Fibroblast of skin of right quadriceps (primary cell): ENCODE measurements around the gene KDSR.

Source experiments
- DNase-seq: peaks from one replicate; pipeline ENCODE4 v3.0.0-alpha.2; 2013

KDSR gene, protein sequence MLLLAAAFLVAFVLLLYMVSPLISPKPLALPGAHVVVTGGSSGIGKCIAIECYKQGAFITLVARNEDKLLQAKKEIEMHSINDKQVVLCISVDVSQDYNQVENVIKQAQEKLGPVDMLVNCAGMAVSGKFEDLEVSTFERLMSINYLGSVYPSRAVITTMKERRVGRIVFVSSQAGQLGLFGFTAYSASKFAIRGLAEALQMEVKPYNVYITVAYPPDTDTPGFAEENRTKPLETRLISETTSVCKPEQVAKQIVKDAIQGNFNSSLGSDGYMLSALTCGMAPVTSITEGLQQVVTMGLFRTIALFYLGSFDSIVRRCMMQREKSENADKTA

GRCh38 chr18:63367053-63367953 is at the start of gene KDSR:
KDSR (minus strand) TSS chr18:63367206; CDS start chr18:63367118, 88 bp downstream.
- peak; percentile 99 for DNase-seq

DNA sequence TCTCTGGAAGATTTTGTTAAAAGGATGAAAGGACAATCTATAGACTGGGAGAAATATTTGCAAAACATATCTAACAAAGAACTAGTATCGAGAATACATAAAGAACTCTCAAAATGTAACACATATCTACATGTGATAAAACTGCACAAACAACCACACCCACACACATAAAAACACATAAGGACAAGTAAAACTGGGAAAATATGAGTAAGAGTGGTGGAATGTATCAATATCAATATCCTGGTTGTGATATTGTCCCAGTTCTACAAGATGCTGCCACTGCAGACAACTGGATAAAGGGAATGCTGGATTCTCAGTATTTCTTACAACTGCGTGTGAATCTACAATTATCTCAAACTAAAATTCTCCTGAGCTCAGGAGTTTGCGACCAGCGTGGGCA is 45.9 kb upstream of the KDSR start:
- no peak for DNase-seq

DNA sequence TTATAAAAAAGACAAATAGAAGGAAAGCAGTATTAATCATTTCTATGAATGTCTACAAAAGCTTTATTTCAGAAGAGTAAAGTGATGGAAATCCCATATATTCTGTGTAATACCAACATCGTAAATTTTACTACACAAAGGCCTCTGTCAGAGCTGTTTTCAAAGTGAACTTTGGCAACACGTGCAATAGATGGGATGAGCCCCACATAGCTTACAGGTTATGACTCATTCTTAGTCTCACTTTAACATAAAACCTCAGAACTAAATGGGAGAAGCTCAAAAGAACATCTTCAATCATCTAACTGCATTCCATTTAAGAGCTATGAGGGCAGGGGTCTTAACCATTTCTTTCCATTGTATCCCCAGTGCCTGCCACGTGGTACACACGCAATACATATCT is 43.8 kb upstream of the KDSR start:
- peak; percentile 73 for DNase-seq

DNA sequence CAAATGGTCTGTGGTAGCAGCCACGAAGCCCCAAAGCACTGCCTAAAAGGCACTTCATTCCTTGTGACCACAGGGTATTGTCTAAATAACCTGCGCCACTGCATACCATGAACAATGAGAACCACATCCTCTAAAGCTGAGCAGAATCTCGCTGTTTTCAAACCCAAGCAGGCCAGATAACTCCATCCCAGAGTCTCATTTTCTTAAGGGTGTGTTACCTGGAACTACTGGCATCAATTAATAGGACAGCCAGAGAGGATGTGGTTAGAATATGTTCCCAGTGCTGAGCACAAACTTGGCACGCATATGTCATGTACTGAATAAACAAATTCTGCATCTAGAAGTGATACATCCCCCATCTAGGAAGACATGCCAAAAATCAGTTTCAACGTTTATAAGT is 42.3 kb upstream of the KDSR start:
- DNase-seq = no peak

DNA sequence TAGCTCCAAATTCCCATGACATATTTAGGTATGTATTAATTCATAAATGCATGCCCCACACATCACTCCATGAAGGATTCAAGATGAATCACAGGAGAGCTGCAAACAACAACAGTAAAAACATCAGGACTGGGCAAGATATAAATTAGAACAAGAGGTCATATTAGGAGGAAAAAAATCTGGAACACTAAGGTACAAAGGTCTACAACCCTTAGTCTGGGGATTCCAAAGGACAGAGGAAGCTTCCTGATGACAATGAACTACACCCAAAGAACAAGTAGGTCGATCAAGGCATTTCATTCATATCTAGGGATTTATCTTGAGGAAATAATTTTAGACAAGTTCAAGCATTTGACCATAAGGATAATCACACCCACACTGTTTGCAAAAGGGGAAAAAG is 40.7 kb upstream of the KDSR start:
- DNase-seq = no peak

- DNase-seq = no peak
Observed at GRCh38 chr18:63405986-63406385, 39.0 kb upstream of the KDSR start.

- no peak for DNase-seq
Observed at GRCh38 chr18:63402246-63403162, 35.5 kb upstream of the KDSR start.

GRCh38 chr18:63399300-63399699 is 32.3 kb upstream of the KDSR start:
- no peak for DNase-seq

DNA sequence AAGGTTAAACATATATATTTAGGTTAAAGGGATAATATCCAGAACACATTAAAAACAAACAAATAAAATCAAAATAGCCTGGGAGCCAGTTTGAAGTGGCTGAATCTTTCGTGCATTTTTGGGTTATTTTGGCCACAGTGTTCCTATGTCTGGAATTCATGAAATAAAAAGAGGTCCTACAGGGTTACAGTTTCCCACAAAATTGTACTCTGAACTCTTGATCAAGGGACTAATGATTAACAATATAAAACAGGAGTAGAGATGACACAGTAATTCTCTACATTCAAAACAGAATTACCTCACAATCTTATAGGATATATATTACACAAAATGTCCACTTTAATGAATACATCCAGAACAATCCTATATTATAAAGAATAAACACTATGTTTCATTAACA is 30.3 kb upstream of the KDSR start:
- DNase-seq = no peak

- DNase-seq = no peak
Observed at GRCh38 chr18:63395503-63395902, 28.5 kb upstream of the KDSR start.

DNA sequence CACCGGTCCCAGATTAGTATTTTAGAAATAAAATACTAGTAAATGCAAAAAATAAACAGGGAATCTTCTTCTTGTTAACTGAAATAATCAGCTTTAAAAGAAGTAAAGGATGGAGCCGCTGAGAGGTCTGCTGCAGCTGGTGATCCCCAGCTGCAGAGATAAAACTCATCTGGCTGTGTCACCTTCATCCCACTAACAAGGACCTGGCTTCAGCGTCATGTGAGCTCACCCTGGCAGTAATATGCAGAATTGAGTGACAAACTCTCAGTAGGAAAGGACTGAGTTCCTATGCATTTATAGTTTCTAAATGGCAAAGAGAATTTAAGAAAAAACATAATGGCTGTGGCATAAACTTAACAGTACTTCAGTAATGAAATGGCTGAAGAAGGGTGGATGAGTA is 27.9 kb upstream of the KDSR start:
- no peak for DNase-seq

GRCh38 chr18:63387861-63388260 is 20.9 kb upstream of the KDSR start:
- DNase-seq = no peak

DNA sequence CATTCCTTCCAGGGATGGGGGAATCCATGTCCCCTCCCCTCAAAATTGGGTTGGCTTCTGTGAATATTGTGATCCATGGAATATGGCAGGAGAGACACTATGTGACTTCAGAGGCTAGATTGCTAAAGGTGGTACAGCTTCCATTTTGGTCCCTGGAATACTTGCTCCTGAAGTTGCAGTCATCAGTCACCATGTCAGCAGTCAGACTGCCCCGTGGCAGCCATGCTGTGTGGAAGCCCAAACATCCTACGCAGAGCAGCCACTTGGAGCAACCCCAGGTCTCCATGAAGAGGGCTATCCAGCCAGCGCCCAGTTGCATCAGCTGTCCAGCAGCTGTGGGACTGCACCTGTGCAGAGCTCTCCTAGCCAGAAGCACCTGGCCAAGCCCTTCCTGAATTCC is 15.8 kb upstream of the KDSR start:
- DNase-seq = no peak

GRCh38 chr18:63379639-63379962 is 12.6 kb upstream of the KDSR start:
- no peak for DNase-seq

DNA sequence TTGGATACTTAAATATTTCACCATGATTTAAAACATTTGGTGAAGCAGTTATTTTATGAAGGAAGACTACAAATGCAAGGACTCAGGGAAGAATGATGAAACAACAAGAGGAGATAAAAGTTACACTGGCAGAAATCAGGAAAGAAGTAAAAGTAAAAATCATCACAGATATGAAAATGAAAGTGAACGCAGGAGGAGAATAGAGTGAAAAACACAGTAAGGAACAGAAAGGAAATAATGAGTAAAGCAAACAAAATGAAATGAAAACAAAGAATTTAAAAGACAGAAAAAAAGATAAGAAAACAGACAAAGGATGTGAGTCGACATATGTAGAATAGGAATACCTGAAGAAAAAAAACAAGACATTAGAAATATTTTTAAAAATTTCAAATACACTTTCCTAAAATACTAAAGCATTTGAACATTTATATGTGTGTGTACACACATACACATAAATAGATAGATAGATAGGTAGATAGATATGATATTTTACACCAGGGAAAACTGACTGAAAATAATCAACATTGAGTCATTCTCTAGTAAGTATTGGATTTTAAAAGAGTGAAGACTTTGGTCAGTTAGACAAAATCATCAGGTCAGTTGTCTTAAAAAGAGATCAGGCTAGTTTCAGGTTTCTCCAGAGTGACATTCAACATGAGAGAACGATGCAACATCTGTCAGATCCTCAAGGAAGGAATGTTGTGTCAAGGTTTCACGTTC is 12.1 kb upstream of the KDSR start:
- no peak for DNase-seq

DNA sequence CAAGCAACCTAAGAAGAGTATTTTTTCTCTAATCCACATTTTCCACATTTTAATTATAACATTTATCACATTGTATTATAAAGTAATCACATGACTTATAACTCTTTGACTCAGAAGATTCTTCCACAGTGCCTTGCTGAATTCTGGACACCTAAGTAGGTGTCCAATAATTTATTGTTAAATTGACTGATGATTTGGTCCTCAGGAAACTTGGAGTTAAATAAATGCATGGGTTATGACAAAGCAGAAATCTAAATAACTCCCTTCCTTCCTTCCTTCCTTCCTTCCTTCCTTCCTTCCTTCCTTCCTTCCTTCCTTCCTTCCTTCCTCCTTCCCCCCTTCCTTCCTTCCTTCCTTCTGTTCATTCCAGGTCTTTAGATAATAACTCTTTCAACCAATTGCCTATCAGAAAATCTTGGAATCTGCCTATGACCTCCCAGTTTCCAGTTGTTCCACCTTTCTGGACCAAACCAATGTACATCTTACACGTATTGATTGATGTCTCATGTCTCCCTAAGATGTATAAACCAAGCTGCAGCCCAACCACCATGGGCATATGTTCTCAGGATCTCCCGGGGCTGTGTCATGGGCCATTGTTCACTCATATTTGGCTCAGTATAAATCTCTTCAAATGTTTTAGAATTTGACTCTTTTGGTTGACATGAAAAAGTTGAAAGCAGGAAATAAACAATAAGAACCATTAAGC is 10.4 kb upstream of the KDSR start:
- DNase-seq = no peak

DNA sequence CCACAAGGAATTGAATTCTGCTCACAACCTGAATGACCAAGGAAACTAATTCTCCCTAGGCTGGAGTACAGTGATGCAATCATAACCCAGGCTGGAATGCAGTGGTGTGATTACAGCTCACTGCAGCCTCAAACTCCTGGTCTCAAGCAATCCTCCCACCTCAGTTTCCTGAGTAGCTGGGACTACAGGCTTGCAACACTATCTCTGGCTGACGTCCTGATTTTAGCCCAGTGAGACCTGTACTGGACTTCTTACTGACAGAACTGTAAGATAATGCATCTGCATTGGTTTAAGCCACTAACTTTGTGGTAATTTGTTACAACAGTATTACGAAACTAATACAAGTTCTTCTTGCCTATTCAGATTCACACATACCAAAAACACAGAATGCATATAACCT is 9.5 kb upstream of the KDSR start:
- peak; percentile 29 for DNase-seq

DNA sequence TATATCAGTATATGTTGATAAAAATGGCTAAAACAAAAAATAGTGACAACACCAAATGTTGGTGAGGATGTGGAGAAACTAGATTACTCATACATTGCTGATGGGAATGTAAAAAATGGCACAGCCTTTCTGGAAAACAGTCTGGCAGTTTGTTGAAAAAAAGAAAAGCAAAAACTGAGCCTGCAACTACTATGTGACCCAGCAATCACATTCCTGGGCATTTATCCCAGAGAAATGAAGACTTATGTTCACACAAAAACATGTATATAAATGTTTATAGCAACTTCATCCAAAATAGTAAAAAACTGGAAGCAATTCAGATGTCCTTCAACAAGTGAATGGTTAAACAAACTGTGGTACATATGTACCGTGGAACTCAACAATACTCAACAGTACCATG is 7.5 kb upstream of the KDSR start:
- DNase-seq = peak; percentile 9

DNA sequence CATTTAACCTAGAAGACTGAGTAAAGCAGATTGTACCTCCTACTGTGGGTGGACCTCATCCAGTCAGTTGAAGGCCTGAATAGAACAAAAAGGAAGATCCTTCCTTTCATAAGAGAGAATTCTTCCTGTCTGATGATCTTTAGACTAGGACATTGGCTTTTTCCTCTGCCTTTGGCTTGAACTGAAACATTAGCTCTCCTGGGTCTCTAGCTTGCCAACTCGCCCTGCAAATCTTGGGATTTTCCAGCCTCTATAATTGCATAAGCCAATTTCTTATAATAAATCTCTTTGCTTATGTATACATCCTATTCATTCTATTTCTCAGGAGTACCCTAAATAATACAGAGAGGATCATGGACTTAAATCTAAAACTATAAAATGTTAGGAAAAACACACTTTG is 6.2 kb upstream of the KDSR start:
- no peak for DNase-seq

DNA sequence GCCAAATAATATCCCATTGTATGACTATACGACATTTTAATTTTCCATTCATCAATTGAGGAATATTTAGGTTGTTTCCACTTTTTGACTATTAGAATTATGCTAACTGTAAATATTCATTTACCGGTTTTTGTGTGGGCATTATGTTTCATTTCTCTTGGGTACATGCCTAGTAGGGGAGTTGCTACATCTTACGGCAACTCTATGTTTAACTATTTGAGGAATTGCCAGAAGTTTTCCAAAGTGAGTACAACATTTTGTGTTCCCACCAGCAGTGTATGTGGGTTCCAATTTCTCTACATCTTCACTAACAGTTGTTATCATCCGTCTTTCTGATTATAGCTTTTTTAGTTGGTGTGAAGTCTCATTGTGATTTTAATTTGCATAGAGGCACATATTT is 1.6 kb upstream of the KDSR start:
- no peak for DNase-seq

GRCh38 chr18:63366213-63367052 is 573 bp downstream of the KDSR start:
- DNase-seq = peak; percentile 75
